Measurements from ENCODE around the gene SPECC1L.

DNA sequence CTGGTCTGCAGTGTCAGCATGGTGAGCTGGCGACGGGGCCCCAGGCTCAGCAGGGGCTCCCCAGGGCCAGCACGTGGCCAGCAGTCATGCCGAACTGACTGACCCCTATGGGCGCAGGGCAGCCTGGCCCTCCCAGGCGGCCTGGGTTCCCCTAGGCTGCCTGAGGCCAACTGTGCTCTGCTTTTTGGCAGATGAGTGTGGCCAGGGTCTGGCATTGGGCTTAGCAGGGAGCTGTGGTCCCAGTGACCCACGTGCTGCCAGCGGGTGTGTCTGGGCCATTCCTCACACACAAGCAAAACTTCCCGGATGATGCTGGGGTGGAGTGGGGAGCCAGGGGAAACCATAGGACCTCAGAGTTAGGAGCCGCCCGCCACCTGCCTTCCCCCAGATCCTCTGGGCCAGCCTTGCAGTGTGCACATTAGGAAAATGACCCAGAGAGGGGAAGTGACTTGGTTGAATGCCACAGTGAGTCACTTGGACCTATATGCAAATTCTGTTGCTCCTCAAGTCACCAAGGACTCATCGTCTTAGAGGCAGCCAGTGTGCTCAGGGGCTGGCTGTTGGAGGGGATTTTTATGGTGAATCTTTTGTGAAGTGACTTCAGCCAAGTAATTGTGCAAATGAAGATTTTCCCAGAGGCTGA is 163.3 kb downstream of the SPECC1L start:
- TF ChIP-seq POLR2A (IDR thresholded peaks at IDR 0.05) (no peak), CTCF (IDR thresholded peaks at IDR 0.05) (no peak)

All from body of pancreas (tissue), 4 donors.